OCI-LY7 (cell line): Measurements from ENCODE around the gene AFF2. TPM values are rescaled to one million over a fixed set of nuclear protein-coding genes. Genes with fewer than 3 reads are reported as not detected.

Experiments used
- BruUV-seq: library from RNA; stranded (reverse); fragments of 400-500 nt; replicated peaks from 2 replicates; lab custom pipeline; 2021; lab: Mats Ljungman, UMichigan
- CTCF ChIA-PET: fragments of 300-600 bp; sonication (Branson Sonifier 250); formaldehyde crosslinking; loops from one replicate; lab custom pipeline; 2022; ENCODE audit warnings: antibody characterized with exemption; ENCODE audit not compliant: unreplicated experiment; lab: Charles Lee
- POLR2A ChIA-PET: fragments of 300-600 bp; sonication (Branson Sonifier 250); formaldehyde crosslinking; loops from one replicate; lab custom pipeline; 2022; ENCODE audit warnings: antibody characterized with exemption; lab: Charles Lee
- DNase-seq: peaks from one replicate; pipeline ENCODE4 v3.0.0-alpha.2; 2015; ENCODE audit warnings: low spot score
- H2AFZ ChIP-seq: fragments of 200-600 bp; sonication (generic), shearing (Covaris generic); 2 replicates; pipeline ENCODE4 v1.6.1; 2014; ENCODE audit warnings: mild to moderate bottlenecking, antibody characterized with exemption, low read length, moderate library complexity
- H3K27ac ChIP-seq: fragments of 200-600 bp; sonication (generic); 2 replicates; pipeline ENCODE4 v1.5.1; 2014; ENCODE audit warnings: mixed run types, low read depth, mild to moderate bottlenecking, moderate library complexity, low read length, inconsistent platforms; ENCODE audit not compliant: poor library complexity, severe bottlenecking
- H3K36me3 ChIP-seq: fragments of 200-600 bp; sonication (generic); 2 replicates; pipeline ENCODE4 v1.6.1; 2014; ENCODE audit warnings: mild to moderate bottlenecking, antibody characterized with exemption, low read length, moderate library complexity, mixed read lengths; ENCODE audit not compliant: insufficient read depth
- H3K4me1 ChIP-seq: fragments of 200-600 bp; sonication (generic); 2 replicates; pipeline ENCODE4 v1.5.1; 2014; ENCODE audit warnings: mild to moderate bottlenecking, low read length; ENCODE audit not compliant: insufficient read depth, poor library complexity, severe bottlenecking
- H3K4me2 ChIP-seq: fragments of 200-600 bp; sonication (generic); 2 replicates; pipeline ENCODE4 v1.6.1; 2014; ENCODE audit warnings: mild to moderate bottlenecking, low read length
- H3K4me3 ChIP-seq: fragments of 200-600 bp; sonication (generic); 2 replicates; pipeline ENCODE4 v1.5.1; 2014; ENCODE audit warnings: mild to moderate bottlenecking, low read depth, low read length; ENCODE audit not compliant: poor library complexity, severe bottlenecking
- H3K79me2 ChIP-seq: fragments of 200-600 bp; sonication (generic); 2 replicates; pipeline ENCODE4 v1.6.1; 2016; ENCODE audit warnings: low read depth, mild to moderate bottlenecking, low read length, moderate library complexity, mixed read lengths; ENCODE audit not compliant: insufficient read depth
- H3K9me2 ChIP-seq: fragments of 200-600 bp; sonication (generic); 2 replicates; pipeline ENCODE4 v1.6.1; 2016; ENCODE audit warnings: mild to moderate bottlenecking, low read length, mixed read lengths; ENCODE audit not compliant: insufficient read depth
- H3K9me3 ChIP-seq: fragments of 200-600 bp; sonication (generic); 2 replicates; pipeline ENCODE4 v1.6.1; 2014; ENCODE audit warnings: mild to moderate bottlenecking, mixed run types, low read length, mixed read lengths
- H4K20me1 ChIP-seq: fragments of 200-600 bp; sonication (generic); 2 replicates; pipeline ENCODE4 v1.6.1; 2014; ENCODE audit warnings: mild to moderate bottlenecking, antibody characterized with exemption, low read length, moderate library complexity, mixed read lengths; ENCODE audit not compliant: insufficient read depth
- EZH2phosphoT487 ChIP-seq: fragments of 200-600 bp; sonication (generic); IDR thresholded peaks from 2 replicates; pipeline ENCODE4 v1.6.1; 2018; ENCODE audit warnings: low read depth, borderline replicate concordance, mild to moderate bottlenecking, mixed run types, antibody characterized with exemption, low read length, moderate library complexity, mixed read lengths
- intact Hi-C: fragments of 100-400 bp; cut with micrococcal nuclease; formaldehyde crosslinking; loops from one replicate; pipeline ENCODE4 v1.10.0; 2022; ENCODE audit not compliant: unreplicated experiment
- small RNA-seq: library from RNA; depleted of rRNA; stranded (forward); fragments of <200 nt; gene quantifications from one replicate; pipeline ENCODE3, GENCODE V24; 2014
- total RNA-seq, 2 experiments: library from RNA; depleted of rRNA in 1 of 2; stranded (reverse); fragments of >200 nt in 1 of 2; shearing (Covaris generic) in 1 of 2; gene quantifications; 2 replicates each; pipeline ENCODE4 v1.2.3, GENCODE V29; 2014 to 2022
- TF ChIP-seq, protein P1 (sequence below): fragments of 200-600 bp; sonication (generic); conservative IDR thresholded peaks from 2 replicates; pipeline ENCODE4 v1.5.1; 2014; ENCODE audit warnings: mild to moderate bottlenecking, antibody characterized with exemption, low read length, moderate library complexity, mixed read lengths

AFF2 gene
- total RNA-seq, 2 experiments from 2014 or later, result 102 to 106 TPM

- Histone ChIP-seq H3K36me3 (no peaks in the 10 kb centered on the region), H3K4me2 (no peak overlapping the region), H4K20me1 (no peaks in the 10 kb centered on the region), H3K79me2 (no peaks in the 10 kb centered on the region), H3K4me3 (no peak overlapping the region), H3K4me1 (no peaks in the 10 kb centered on the region), H2AFZ (no peak overlapping the region), H3K9me2 (no peaks in the 10 kb centered on the region), H3K27ac (no peak overlapping the region), H3K9me3 (no peaks in the 10 kb centered on the region)
- ChIA-PET POLR2A (no interaction called here), CTCF (no interaction called here)
- no peak for TF ChIP-seq EZH2phosphoT487
- TF ChIP-seq, protein P1, sequence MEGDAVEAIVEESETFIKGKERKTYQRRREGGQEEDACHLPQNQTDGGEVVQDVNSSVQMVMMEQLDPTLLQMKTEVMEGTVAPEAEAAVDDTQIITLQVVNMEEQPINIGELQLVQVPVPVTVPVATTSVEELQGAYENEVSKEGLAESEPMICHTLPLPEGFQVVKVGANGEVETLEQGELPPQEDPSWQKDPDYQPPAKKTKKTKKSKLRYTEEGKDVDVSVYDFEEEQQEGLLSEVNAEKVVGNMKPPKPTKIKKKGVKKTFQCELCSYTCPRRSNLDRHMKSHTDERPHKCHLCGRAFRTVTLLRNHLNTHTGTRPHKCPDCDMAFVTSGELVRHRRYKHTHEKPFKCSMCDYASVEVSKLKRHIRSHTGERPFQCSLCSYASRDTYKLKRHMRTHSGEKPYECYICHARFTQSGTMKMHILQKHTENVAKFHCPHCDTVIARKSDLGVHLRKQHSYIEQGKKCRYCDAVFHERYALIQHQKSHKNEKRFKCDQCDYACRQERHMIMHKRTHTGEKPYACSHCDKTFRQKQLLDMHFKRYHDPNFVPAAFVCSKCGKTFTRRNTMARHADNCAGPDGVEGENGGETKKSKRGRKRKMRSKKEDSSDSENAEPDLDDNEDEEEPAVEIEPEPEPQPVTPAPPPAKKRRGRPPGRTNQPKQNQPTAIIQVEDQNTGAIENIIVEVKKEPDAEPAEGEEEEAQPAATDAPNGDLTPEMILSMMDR, result no peak
- intact Hi-C loops, result no loop called here
- no TSS peak for BruUV-seq
- DNase-seq, result no peak
These were observed 545.3 kb downstream of the AFF2 start for GRCh38 chrX:149045645-149046210.

Small RNAs within 50 kb of the gene (small RNA-seq; reads per million reads assigned to genes)
- not detected for gene RN7SKP267
